Adrenal gland (tissue), 5 donors: ENCODE measurements around the gene DENND4A.

Source experiments
- POLR2A ChIP-seq, 2 donors: fragments of 450-650 bp; IDR thresholded peaks; one replicate each; pipeline ENCODE4 v1.6.1; 2017; ENCODE audit warnings: antibody characterized with exemption in 2 of 2, mild to moderate bottlenecking in 2 of 2, moderate library complexity in 1 of 2
- TF ChIP-seq, protein P1 (sequence below), 6 experiments: fragments of 450-650 bp in 4 of 6; fragments of 200-600 bp in 2 of 6; sonication (generic) in 1 of 6; IDR thresholded peaks; 1 replicate in 5 of 6; 2 replicates in 1 of 6; pipeline versions ENCODE4 v1.5.1 to v1.8.0; 2016 to 2021; ENCODE audit warnings: antibody characterized with exemption in 6 of 6, mild to moderate bottlenecking in 2 of 6, moderate library complexity in 1 of 6
- donor health status: DM: no; HTN: no; CAD: no.

DNA sequence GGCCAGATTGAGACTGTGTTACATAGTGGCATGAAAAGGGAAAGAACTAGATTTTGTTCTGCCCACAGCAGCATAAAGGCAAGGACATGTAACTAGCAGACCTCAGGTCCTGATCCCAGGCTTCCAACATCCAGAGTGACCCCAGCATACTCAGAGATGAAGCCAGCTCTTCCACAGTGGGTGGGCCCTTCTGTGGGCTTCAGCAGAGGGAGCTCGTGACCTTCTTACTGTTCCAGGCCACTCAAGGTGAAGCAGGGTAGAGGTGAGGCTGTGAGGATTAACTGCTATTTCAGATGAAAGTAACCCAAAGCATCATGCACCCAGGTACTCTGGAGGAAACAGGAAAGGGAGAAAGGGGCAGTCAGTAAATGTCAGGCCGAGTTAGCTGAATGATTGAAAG lies 171.3 kb downstream of the DENND4A start:
- TF ChIP-seq, protein P1, sequence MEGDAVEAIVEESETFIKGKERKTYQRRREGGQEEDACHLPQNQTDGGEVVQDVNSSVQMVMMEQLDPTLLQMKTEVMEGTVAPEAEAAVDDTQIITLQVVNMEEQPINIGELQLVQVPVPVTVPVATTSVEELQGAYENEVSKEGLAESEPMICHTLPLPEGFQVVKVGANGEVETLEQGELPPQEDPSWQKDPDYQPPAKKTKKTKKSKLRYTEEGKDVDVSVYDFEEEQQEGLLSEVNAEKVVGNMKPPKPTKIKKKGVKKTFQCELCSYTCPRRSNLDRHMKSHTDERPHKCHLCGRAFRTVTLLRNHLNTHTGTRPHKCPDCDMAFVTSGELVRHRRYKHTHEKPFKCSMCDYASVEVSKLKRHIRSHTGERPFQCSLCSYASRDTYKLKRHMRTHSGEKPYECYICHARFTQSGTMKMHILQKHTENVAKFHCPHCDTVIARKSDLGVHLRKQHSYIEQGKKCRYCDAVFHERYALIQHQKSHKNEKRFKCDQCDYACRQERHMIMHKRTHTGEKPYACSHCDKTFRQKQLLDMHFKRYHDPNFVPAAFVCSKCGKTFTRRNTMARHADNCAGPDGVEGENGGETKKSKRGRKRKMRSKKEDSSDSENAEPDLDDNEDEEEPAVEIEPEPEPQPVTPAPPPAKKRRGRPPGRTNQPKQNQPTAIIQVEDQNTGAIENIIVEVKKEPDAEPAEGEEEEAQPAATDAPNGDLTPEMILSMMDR (IDR thresholded peaks at IDR 0.05) = no peak
- no peak for TF ChIP-seq POLR2A (IDR thresholded peaks at IDR 0.05)
